Stimulated activated naive B cell treated with anti-CD40 and anti-IgM and Interleukin-4, amounts not matched to agents 10 μg/mL and 1 μg/mL and 100 μg/mL, for 72 hours (primary cell): ENCODE measurements around the gene TSC22D4.
"Not testable (repeated sequence)": the region's sequence is repeated elsewhere in the genome, so short reads cannot be mapped to it uniquely, and the experiment has no call there.

ENCODE experiments used
- ATAC-seq, 2 donors: fragments of 150-1000 bp; cut with Tn5 transposase; replicated peaks; 2 replicates each; pipeline ENCODE4 v1.10.0; 2021; ENCODE audit warnings: moderate library complexity in 1 of 2
- DNase-seq: peaks from one replicate; pipeline ENCODE4 v3.0.0; 2021
- H3K27ac Mint-ChIP-seq: one replicate; pipeline ENCODE4 v1.8.0; 2022; ENCODE audit warnings: mild to moderate bottlenecking, mixed read lengths
- H3K27me3 Mint-ChIP-seq, 2 donors: one replicate each; pipeline ENCODE4 v1.8.0; 2022; ENCODE audit warnings: mixed read lengths in 2 of 2
- H3K36me3 Mint-ChIP-seq, 2 donors: one replicate each; pipeline ENCODE4 v1.8.0; 2022; ENCODE audit warnings: mixed read lengths in 2 of 2, mild to moderate bottlenecking in 1 of 2
- H3K4me1 Mint-ChIP-seq, 2 donors: one replicate each; pipeline ENCODE4 v1.8.0; 2022; ENCODE audit warnings: mixed read lengths in 2 of 2, mild to moderate bottlenecking in 1 of 2
- H3K4me3 Mint-ChIP-seq, 2 donors: one replicate each; pipeline ENCODE4 v1.8.0; 2022; ENCODE audit warnings: mild to moderate bottlenecking in 2 of 2, mixed read lengths in 2 of 2, moderate library complexity in 1 of 2
- H3K9me3 Mint-ChIP-seq, 2 donors: one replicate each; pipeline ENCODE4 v1.8.0; 2022; ENCODE audit warnings: mixed read lengths in 2 of 2, mild to moderate bottlenecking in 1 of 2

TSC22D4 gene

GRCh38 chr7:100506356-100506923 lies 27.4 kb upstream of the TSC22D4 start:
- no peaks in the 10 kb centered on the region for H3K36me3 Mint-ChIP-seq
- ATAC-seq: no peak

DNA sequence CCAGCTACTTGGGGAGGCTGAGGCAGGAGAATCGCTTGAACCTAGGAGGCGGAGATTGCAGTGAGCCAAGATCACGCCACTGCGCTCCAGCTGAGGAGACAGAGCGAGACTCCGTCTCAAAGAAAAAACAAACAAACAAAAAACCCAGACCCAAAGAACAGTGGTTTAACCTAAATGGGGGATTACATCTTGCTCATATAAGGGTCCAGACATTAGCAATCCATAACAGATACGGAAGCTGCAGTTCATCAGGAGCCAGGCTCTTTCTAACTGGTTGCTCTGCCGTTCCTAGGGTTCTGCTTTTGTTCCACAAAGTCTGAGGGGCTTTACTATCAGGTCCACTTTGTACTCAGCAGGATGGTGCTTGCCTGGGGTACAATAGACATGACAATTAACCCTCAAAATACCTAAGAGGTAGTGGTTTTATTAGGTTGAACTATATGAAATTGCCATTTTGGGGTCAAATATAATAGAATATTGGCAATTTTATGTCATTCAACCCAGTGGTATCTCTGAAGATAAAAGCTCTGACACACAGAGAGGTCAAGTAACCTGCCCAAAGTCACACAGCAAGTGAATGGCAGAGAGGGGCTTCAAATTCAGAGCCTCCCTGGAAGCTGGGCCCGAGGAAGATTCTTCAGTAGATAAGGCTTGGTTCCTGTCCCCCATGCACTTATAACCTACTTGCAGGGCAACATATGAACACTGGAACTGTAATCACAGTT lies 26.0 kb upstream of the TSC22D4 start:
- Mint-ChIP-seq H3K9me3 (no peaks in the 10 kb centered on the region), H3K27me3 (peaks cover 5 to 17% of the 10 kb centered on the region in 2 donors), H3K27ac (no peak overlapping the region), H3K4me1 (peaks cover 2 to 4% of the 10 kb centered on the region in 2 donors), H3K4me3 (no peak overlapping the region), H3K36me3 (no peaks in the 10 kb centered on the region)
- DNase-seq (no peak), ATAC-seq (no peak)

More at GRCh38 chr7:100506356-100506923, 27.4 kb upstream of the TSC22D4 start:
- Mint-ChIP-seq H3K9me3 (no peaks in the 10 kb centered on the region), H3K4me1 (peaks cover 2 to 4% of the 10 kb centered on the region in 2 donors), H3K27ac (no peak overlapping the region), H3K4me3 (no peak overlapping the region), H3K27me3 (peaks cover 11 to 17% of the 10 kb centered on the region in 2 donors)
- DNase-seq: no peak

- H3K36me3 Mint-ChIP-seq, H3K27ac Mint-ChIP-seq, H3K4me3 Mint-ChIP-seq, ATAC-seq, H3K9me3 Mint-ChIP-seq, H3K4me1 Mint-ChIP-seq, DNase-seq: not testable (repeated sequence)
- H3K27me3 Mint-ChIP-seq: peaks cover under 1 to 12% of the 10 kb centered on the region in 2 donors
Observed at GRCh38 chr7:100504031-100504430, 25.0 kb upstream of the TSC22D4 start.

DNA sequence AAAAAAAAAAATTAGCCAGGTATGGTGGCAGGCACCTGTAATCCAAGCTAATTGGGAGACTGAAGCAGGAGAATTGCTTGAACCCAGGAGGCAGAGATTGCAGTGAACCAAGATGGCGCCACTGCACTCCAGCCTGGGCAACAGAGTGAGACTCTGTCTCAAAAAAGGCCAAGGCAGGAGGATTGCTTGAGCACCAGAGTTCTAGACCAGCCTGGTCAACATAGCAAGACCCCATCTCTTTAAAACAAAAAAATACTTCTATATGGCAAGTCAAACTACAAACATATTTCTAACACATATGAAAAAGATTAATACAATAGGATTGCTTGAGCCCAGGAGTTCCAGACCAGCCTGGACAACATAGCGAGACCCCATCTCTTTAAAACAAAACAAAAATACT lies 21.7 kb upstream of the TSC22D4 start:
- DNase-seq, H3K36me3 Mint-ChIP-seq, ATAC-seq, H3K9me3 Mint-ChIP-seq, H3K4me1 Mint-ChIP-seq, H3K27ac Mint-ChIP-seq, H3K4me3 Mint-ChIP-seq: not testable (repeated sequence)
- H3K27me3 Mint-ChIP-seq: peaks cover 11 to 13% of the 10 kb centered on the region in 2 donors

GRCh38 chr7:100496509-100496908 lies 17.5 kb upstream of the TSC22D4 start:
- DNase-seq (no peak), ATAC-seq (no peak)
- Mint-ChIP-seq H3K4me1 (peaks cover 6 to 11% of the 10 kb centered on the region in 2 donors), H3K36me3 (no peaks in the 10 kb centered on the region), H3K27me3 (peaks cover 35 to 55% of the 10 kb centered on the region in 2 donors), H3K4me3 (no peak overlapping the region), H3K9me3 (no peaks in the 10 kb centered on the region), H3K27ac (no peak overlapping the region)

- peak; percentile 82 for ATAC-seq
- no peak for DNase-seq
- H3K4me1 Mint-ChIP-seq: peaks cover 12 to 13% of the 10 kb centered on the region in 2 donors
- H3K9me3 Mint-ChIP-seq: no peaks in the 10 kb centered on the region
- no peaks in the 10 kb centered on the region for H3K36me3 Mint-ChIP-seq
- no peak overlapping the region for H3K27ac Mint-ChIP-seq
- peak overlapping the region; percentile 72 for H3K4me3 Mint-ChIP-seq
- peaks cover 55 to 81% of the 10 kb centered on the region in 2 donors for H3K27me3 Mint-ChIP-seq
Observed at GRCh38 chr7:100493476-100494264, 14.7 kb upstream of the TSC22D4 start.

DNA sequence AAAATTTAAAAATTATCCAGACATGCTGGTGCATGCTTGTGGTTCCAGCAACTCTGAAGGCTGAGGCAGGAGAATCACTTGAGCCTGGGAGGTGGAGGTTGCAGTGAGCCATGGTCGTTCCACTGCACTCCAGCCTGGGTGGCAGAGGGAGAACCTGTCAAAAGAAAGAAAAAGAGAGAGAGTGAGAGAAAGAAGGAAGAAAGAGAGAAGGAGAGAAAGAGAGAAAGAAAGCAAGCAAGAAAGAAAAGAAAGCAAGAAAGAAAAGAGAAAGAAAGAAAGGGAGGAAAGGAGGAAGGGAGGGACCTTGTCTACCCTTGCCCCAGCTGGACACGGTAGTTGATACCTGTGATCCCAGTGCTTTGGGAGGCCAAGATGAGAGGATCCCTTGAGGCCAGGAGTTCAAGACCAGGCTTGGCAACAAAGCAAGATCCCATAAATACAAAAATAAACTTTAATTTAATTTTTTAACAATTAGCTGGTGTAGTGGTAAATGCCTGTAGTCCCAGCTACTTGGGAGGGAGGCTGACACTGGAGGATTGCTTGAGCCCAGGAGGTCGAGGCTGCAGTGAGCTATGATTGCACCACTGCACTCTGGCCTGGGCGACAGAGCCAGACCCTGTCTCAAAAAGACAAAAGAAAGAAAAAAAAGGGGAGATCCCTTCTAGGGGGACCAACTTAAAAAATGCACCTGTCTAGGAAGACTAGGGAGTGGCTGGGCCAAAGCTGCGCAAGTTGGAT lies 13.9 kb upstream of the TSC22D4 start:
- no peak for DNase-seq
- Mint-ChIP-seq H3K9me3 (no peaks in the 10 kb centered on the region), H3K4me1 (peaks cover 12 to 13% of the 10 kb centered on the region in 2 donors), H3K36me3 (no peaks in the 10 kb centered on the region), H3K27ac (no peak overlapping the region), H3K4me3 (peak overlapping the region; percentile 72), H3K27me3 (peaks cover 55 to 81% of the 10 kb centered on the region in 2 donors)
- peak in 1 of 2 donors; percentile 14 for ATAC-seq

DNA sequence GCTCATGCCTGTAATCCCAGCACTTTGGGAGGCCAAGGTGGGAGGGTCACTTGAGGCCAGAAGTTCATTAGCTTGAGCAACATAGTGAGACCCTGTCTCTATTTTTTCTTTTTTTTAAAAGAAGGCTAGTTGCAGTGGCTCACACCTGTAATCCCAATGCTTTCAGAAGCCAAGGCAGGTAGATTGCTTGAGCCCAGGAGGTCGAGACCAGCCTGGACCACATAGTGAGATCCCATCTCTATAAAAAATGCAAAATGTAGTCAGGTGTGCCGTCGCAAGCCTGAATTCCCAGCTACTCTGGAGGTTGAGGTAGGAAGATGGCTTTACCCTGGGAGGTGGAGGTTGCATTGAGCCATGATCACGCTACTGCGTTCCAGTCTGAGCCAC lies 12.2 kb upstream of the TSC22D4 start:
- Mint-ChIP-seq H3K9me3 (no peaks in the 10 kb centered on the region), H3K27ac (no peak overlapping the region), H3K27me3 (peaks cover 48 to 83% of the 10 kb centered on the region in 2 donors), H3K4me1 (peaks cover 12 to 13% of the 10 kb centered on the region in 2 donors), H3K4me3 (no peak overlapping the region), H3K36me3 (no peaks in the 10 kb centered on the region)
- DNase-seq (no peak), ATAC-seq (no peak)

DNA sequence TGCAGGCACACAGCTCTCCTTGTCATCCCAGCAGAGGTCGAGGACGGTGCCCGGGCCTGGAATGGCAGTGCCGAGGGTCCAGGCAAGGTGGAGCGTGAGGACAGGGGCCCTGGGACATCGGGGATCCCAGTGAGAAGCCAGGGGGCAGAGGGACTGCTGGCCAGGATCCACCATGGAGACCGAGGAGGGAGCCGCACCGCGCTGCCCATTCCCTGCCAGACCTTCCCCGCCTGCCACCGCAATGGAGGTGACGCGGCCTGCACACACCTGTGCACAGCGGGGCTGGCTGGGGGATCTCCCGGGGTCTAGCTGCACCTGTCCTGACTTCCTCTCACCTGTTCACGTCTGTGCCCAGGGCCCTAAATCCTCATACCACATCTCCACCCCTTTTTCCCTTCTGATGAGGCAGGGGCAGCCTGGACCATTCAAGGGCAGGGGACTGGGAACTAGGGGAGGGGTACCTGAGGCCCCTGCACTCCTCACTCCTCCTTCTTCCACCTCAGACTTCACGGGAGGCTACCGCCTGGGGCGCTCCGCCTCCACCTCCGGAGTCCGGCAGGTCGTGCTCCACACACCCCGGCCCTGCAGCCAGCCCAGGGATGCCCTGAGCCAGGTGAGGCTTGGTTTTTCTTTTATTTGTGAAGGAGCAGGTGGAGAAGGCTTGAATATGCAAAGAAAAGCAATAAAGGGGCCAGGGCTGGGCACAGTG lies 11.6 kb upstream of the TSC22D4 start:
- ATAC-seq (no peak), DNase-seq (no peak)
- no peaks in the 10 kb centered on the region for H3K36me3 Mint-ChIP-seq
- H3K9me3 Mint-ChIP-seq: no peaks in the 10 kb centered on the region
- H3K27ac Mint-ChIP-seq: peak overlapping the region; percentile 48
- H3K4me3 Mint-ChIP-seq: no peak overlapping the region
- peaks cover 47 to 83% of the 10 kb centered on the region in 2 donors for H3K27me3 Mint-ChIP-seq
- H3K4me1 Mint-ChIP-seq: peaks cover 12 to 13% of the 10 kb centered on the region in 2 donors

- ATAC-seq: peak; percentile 54 to 55
- Mint-ChIP-seq H3K27me3 (peaks cover 42 to 75% of the 10 kb centered on the region in 2 donors), H3K27ac (peak overlapping the region; percentile 48), H3K4me3 (no peak overlapping the region), H3K36me3 (no peaks in the 10 kb centered on the region), H3K4me1 (peaks cover 12% of the 10 kb centered on the region in 2 donors), H3K9me3 (no peaks in the 10 kb centered on the region)
- DNase-seq: no peak
Observed at GRCh38 chr7:100489824-100490223, 10.8 kb upstream of the TSC22D4 start.

DNA sequence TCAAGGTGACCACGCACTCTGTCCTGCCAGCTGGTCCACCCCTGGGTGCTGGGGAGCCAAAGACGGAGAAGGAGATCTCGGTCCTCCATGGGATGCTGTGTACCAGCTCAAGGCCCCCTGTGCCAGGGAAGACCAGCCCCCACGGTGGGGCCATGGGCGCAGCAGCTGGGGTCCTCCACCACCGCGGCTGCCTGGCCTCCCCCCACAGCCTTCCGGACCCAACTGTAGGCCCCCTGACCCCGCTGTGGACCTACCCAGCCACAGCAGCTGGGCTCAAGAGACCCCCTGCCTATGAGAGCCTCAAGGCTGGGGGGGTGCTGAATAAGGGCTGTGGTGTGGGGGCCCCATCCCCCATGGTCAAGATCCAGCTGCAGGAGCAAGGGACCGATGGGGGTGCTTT lies 10.1 kb upstream of the TSC22D4 start:
- DNase-seq (no peak), ATAC-seq (no peak)
- Mint-ChIP-seq H3K4me3 (no peak overlapping the region), H3K9me3 (no peaks in the 10 kb centered on the region), H3K4me1 (peaks cover 10% of the 10 kb centered on the region in 2 donors), H3K36me3 (no peaks in the 10 kb centered on the region), H3K27me3 (peaks cover 39 to 68% of the 10 kb centered on the region in 2 donors), H3K27ac (no peak overlapping the region)

DNA sequence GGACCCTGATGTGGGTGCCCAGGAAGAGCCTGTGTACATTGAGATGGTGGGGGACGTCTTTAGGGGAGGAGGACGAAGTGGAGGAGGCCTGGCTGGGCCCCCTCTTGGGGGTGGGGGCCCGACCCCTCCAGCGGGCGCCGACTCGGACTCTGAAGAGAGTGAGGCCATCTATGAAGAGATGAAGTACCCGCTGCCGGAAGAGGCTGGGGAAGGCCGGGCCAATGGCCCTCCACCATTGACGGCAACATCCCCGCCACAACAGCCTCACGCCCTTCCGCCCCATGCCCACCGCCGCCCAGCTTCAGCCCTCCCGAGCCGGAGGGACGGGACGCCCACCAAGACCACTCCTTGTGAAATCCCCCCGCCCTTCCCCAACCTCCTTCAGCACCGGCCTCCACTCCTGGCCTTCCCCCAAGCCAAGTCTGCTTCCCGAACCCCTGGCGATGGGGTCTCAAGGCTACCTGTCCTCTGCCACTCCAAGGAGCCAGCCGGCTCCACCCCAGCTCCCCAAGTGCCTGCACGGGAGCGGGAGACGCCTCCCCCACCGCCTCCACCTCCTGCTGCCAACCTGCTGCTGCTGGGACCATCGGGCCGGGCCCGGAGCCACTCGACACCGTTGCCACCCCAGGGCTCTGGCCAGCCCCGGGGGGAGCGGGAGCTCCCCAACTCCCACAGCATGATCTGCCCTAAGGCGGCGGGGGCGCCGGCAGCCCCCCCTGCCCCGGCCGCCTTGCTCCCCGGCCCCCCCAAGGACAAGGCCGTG lies 9.5 kb upstream of the TSC22D4 start:
- ATAC-seq (no peak), DNase-seq (no peak)
- Mint-ChIP-seq H3K4me3 (no peak overlapping the region), H3K36me3 (no peaks in the 10 kb centered on the region), H3K9me3 (no peaks in the 10 kb centered on the region), H3K27ac (no peak overlapping the region), H3K4me1 (peaks cover 6 to 8% of the 10 kb centered on the region in 2 donors), H3K27me3 (peaks cover 39 to 61% of the 10 kb centered on the region in 2 donors)
